Heart right ventricle (tissue), 16 donors: Measurements from ENCODE around the gene RAD9A. TPM values are rescaled to one million over a fixed set of nuclear protein-coding genes. Genes with fewer than 3 reads are reported as not detected.

Experiments used
- ATAC-seq, 8 donors: fragments of 200-7000 bp; cut with Tn5 transposase; one replicate each; pipeline ENCODE4 v1.9.1; 2020; ENCODE audit warnings: mild to moderate bottlenecking in 8 of 8, moderate library complexity in 8 of 8, moderate number of reproducible peaks in 1 of 8
- DNase-seq, 2 donors: peaks; one replicate each; pipeline ENCODE4 v3.0.0-alpha.2; 2020
- H3K27ac ChIP-seq, 10 donors: fragments of 200-600 bp; sonication (generic) in 2 of 10; one replicate each; pipeline versions ENCODE4 v1.5.0 to v1.8.0; 2020 to 2022; ENCODE audit warnings: mild to moderate bottlenecking in 3 of 10
- H3K27me3 ChIP-seq, 7 donors: fragments of 200-600 bp; one replicate each; pipeline ENCODE4 v1.8.0; 2021 to 2022; ENCODE audit warnings: mild to moderate bottlenecking in 2 of 7
- H3K36me3 ChIP-seq, 9 donors: fragments of 200-600 bp; sonication (generic) in 1 of 9; one replicate each; pipeline versions ENCODE4 v1.5.0 to v1.8.0; 2020 to 2022; ENCODE audit warnings: mild to moderate bottlenecking in 2 of 9
- H3K4me1 ChIP-seq, 9 donors: fragments of 200-600 bp; sonication (generic) in 1 of 9; one replicate each; pipeline versions ENCODE4 v1.5.0 to v1.8.0; 2020 to 2022; ENCODE audit warnings: mild to moderate bottlenecking in 4 of 9
- H3K4me3 ChIP-seq, 10 donors: fragments of 200-600 bp; sonication (generic) in 2 of 10; one replicate each; pipeline versions ENCODE4 v1.5.0 to v1.8.0; 2020 to 2022; ENCODE audit warnings: mild to moderate bottlenecking in 7 of 10, moderate library complexity in 2 of 10
- H3K9me3 ChIP-seq, 11 donors: fragments of 200-600 bp in 10 of 11; sonication (generic) in 2 of 11; one replicate each; pipeline versions ENCODE4 v1.5.0 to v1.8.0; 2013 to 2022; ENCODE audit warnings: mild to moderate bottlenecking in 2 of 11, control low read depth in 1 of 11, moderate library complexity in 1 of 11
- CTCF ChIP-seq, 9 donors: fragments of 200-600 bp; sonication (generic) in 2 of 9; IDR thresholded peaks; one replicate each; pipeline versions ENCODE4 v1.5.0 to v1.8.0; 2021 to 2022; ENCODE audit warnings: antibody characterized with exemption in 9 of 9, mild to moderate bottlenecking in 5 of 9, moderate library complexity in 1 of 9
- WGBS, 2 donors: extraction: QIAGEN DNeasy Blood & Tissue Kit; methylation state at CpG; one replicate each; pipeline ENCODE4 v1.1.7; 2013; ENCODE audit warnings: inconsistent platforms in 1 of 2; 5-methylcytosine and 5-hydroxymethylcytosine counted together
- intact Hi-C, 10 donors: fragments of 100-400 bp; cut with DNase I; formaldehyde crosslinking; loops; one replicate each; pipeline versions ENCODE4 v1.11.1 to v1.14.2; 2022
- polyA plus RNA-seq, 2 donors: library from polyadenylated mRNA; stranded (reverse); fragments of 200-250 nt; gene quantifications; one replicate each; pipeline ENCODE4 v1.2.3, GENCODE V29; 2013
- total RNA-seq, 10 donors: library from RNA; stranded (reverse); fragmentation: NEBNext Ultra II Directional in 3 of 10; extraction: Animal tissue kit (Norgen Biotek cat#: 25700) in 3 of 10; gene quantifications; one replicate each; pipeline versions ENCODE4 v1.2.1 to v1.2.4, GENCODE V29; 2021 to 2023
- donor health status: Arrhythmogenic right ventricular cardiomyopathy.
- donor health status: ischemic (EF 13 %, LVEDD 7.1; RV severe dilation, severe dysfunction).
- donor health status: healthy with polysubstance abuse.
- donor health status: DM: no; HTN: yes; CAD: no.
- donor health status: DM: no; HTN: no; CAD: no.
- donor health status: ischemic (EF 25% LVEDD 6.9; RV normal size, moderate dysfunction).
- donor health status: ischemic (EF 25% LVEDD 5.7; RV mildly dilated, moderate dysfunction).
- donor health status: healthy.
- donor health status: DM: yes; HTN: yes; CAD: no.
- donor health status: Ischemic cardiomyopathy.
- donor health status: ischemic (EF 35%, LVEDD 5.7; RV mildly dilated, moderate dysfunction).
- donor health status: nonischemic (EF 11% LVEDD 7.7; RV severe dilation, severe dysfunction).
- donor health status: DM: yes; HTN: yes; CAD: no.
- donor health status: PGD.
- donor health status: ischemic (EF 29% LVEDD 5.4; RV normal size, mild dysfunction).
- donor health status: nonischemic (EF 23%, LVEDD 6.1; RV moderate dilation, normal function).

RAD9A gene
- total and polyA plus RNA-seq, 12 donors, result 4.8 to 15.0 (median 6.5) TPM

- intact Hi-C loops, result loop anchor here in 2 of 10 donors (2.0 to 10.0 kb wide), 2 partner anchors 109 to 111 kb away; partner anchors contain the start of genes CDK2AP2 (in 1 of the 2) and PITPNM1 (in 1 of the 2)
- Histone ChIP-seq H3K4me1 (peaks cover 4 to 59% (median 49%) of the 10 kb centered on the region in 9 donors), H3K36me3 (peaks cover 0 to 65% (median 26%) of the 10 kb centered on the region in 9 donors), H3K27ac (no peak overlapping the region), H3K27me3 (no peaks in the 10 kb centered on the region), H3K9me3 (no peaks in the 10 kb centered on the region), H3K4me3 (no peak overlapping the region)
- no peak for ATAC-seq
- TF ChIP-seq CTCF (IDR thresholded peaks at IDR 0.05), result no peak
- 86 to 87% methylated on average over 19 of the region's 19 CpGs for WGBS, 2 donors
- no peak for DNase-seq
These were observed 3.9 kb downstream of the RAD9A start for GRCh38 chr11:67395555-67396258.

- ATAC-seq, result no peak
- Histone ChIP-seq H3K9me3 (no peaks in the 10 kb centered on the region), H3K27ac (peak overlapping the region in 1 of 10 donors; percentile 21), H3K4me3 (no peak overlapping the region), H3K36me3 (peaks cover 0 to 65% (median 26%) of the 10 kb centered on the region in 9 donors), H3K27me3 (no peaks in the 10 kb centered on the region), H3K4me1 (peaks cover 4 to 57% (median 46%) of the 10 kb centered on the region in 9 donors)
- no peak for DNase-seq
- WGBS, 2 donors, result 93% methylated on average over 7 of the region's 7 CpGs
- intact Hi-C loops, result loop anchor here in 2 of 10 donors (2.0 to 10.0 kb wide), 2 partner anchors 109 to 111 kb away; partner anchors contain the start of genes CDK2AP2 (in 1 of the 2) and PITPNM1 (in 1 of the 2)
- no peak for TF ChIP-seq CTCF (IDR thresholded peaks at IDR 0.05)
These were observed 4.4 kb downstream of the RAD9A start for GRCh38 chr11:67396259-67396581.

- H3K36me3 ChIP-seq, result peaks cover 0 to 65% (median 26%) of the 10 kb centered on the region in 9 donors
- H3K27ac ChIP-seq, result peak overlapping the region in 4 of 10 donors; percentile 1 to 56 (median 22)
- 54 to 56% methylated on average over 13 of the region's 13 CpGs for WGBS, 2 donors
- ATAC-seq (no peak), DNase-seq (no peak)
- TF ChIP-seq CTCF (IDR thresholded peaks at IDR 0.05), result no peak
- intact Hi-C loops, result loop anchor here in 2 of 10 donors (2.0 to 10.0 kb wide), 2 partner anchors 108 to 110 kb away; partner anchors contain the start of genes CDK2AP2 (in 1 of the 2) and PITPNM1 (in 1 of the 2)
- H3K27me3 ChIP-seq, result no peaks in the 10 kb centered on the region
- no peaks in the 10 kb centered on the region for H3K9me3 ChIP-seq
- H3K4me1 ChIP-seq, result peaks cover 4 to 57% (median 44%) of the 10 kb centered on the region in 9 donors
- H3K4me3 ChIP-seq, result no peak overlapping the region
These were observed 5.0 kb downstream of the RAD9A start for GRCh38 chr11:67396587-67397389.

- peaks cover 0 to 65% (median 26%) of the 10 kb centered on the region in 9 donors for H3K36me3 ChIP-seq
- intact Hi-C loops, result loop anchor here in 2 of 10 donors (2.0 to 10.0 kb wide), 2 partner anchors 107 to 109 kb away; partner anchors contain the start of genes CDK2AP2 (in 1 of the 2) and PITPNM1 (in 1 of the 2)
- H3K4me1 ChIP-seq, result peaks cover 2 to 59% (median 45%) of the 10 kb centered on the region in 9 donors
- no peak for TF ChIP-seq CTCF (IDR thresholded peaks at IDR 0.05)
- H3K27ac ChIP-seq, result peak overlapping the region in 2 of 10 donors; percentile 24 to 56
- DNase-seq (no peak), ATAC-seq (no peak)
- no peak overlapping the region for H3K4me3 ChIP-seq
- H3K27me3 ChIP-seq, result no peaks in the 10 kb centered on the region
- 42 to 66% methylated on average over 6 of the region's 6 CpGs for WGBS, 2 donors
- no peaks in the 10 kb centered on the region for H3K9me3 ChIP-seq
These were observed 5.8 kb downstream of the RAD9A start for GRCh38 chr11:67397536-67397935.
